AG20443 (cell line): Measurements from ENCODE around the gene SYS1.

Experiments
- DNase-seq: peaks from one replicate; pipeline ENCODE4 v3.0.0; 2012; ENCODE audit warnings: low spot score, mixed read lengths

Gene SYS1

DNA sequence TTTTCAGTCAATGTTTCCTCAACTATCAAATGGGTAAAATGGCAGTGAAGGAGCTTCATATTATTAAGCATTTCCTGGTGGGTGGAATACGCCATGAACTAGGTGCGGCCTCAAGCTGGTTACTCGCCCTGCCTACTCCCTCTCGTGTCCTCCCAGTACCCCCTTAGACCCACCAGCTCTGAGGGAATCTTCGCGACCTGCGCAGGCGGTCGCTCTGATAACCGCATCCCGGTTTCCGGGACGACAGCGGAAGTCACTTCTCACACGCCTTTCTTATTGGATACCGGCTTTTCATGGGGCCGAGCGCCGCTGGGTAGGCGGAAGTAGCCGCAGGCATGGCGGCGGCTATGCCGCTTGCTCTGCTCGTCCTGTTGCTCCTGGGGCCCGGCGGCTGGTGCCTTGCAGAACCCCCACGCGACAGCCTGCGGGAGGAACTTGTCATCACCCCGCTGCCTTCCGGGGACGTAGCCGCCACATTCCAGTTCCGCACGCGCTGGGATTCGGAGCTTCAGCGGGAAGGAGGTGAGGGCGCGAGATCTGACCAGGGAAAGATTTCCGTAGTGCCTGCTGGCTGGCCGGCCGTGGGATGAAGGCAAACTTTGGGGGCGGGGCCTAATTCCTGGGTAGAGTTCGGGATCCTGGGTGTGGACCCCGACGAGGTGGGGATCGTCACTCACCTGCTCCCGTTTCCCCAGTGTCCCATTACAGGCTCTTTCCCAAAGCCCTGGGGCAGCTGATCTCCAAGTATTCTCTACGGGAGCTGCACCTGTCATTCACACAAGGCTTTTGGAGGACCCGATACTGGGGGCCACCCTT, 53.1 kb downstream of the SYS1 start, which contains the start of gene PIGT:
Gene PIGT (plus strand): TSS at position 320 of the 816 bp plus-strand sequence. CDS start 16 bp downstream, at position 336.
- peak; percentile 89 for DNase-seq

DNA sequence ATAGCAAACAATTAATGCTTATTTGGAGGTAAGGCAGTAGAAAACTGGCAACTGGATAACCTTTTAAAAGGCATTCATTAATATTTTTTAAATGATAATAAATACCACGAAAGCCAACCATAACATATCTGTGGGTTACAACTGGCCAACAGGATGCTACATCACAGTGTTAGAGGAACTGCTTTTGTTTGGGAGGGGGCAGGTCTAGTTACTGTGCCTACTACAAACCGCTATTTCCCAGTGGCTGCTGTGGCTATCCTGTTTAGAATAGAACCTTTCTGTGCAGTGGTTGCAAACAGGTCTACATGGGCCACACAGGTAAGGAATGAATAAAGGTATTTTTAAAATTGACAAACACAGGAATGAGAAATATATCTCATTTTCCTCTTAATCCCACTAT, 54.0 kb downstream of the SYS1 start:
- DNase-seq, result no peak
